ENCODE measurements around the gene PAPOLG.

DNA sequence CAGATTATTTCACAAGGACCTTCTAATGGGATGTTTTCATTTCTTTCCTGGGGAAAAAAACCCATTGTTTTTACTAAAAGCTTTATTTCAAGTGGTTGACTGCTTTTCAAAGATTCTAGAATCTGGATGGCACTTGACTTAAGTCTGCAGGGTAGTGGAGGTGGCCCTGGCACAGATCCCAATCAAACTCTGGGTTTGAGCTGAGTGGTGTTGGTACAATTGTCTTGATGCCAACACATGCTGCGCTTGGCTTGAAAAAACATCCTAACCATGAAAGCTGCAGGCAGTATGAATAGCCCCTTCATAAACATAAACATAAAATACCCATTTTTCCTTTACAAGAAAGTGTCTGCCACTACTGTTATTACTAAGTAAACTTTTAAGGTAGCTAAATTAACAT is 3.6 kb downstream of the PAPOLG start:
- no peak for TF ChIP-seq CTCF (IDR thresholded peaks at IDR 0.05)
- TF ChIP-seq POLR2A (IDR thresholded peaks at IDR 0.05), result no peak

Data from lower leg skin (tissue), 3 donors.